ENCODE data around the gene MBP.

The MBP gene

DNA sequence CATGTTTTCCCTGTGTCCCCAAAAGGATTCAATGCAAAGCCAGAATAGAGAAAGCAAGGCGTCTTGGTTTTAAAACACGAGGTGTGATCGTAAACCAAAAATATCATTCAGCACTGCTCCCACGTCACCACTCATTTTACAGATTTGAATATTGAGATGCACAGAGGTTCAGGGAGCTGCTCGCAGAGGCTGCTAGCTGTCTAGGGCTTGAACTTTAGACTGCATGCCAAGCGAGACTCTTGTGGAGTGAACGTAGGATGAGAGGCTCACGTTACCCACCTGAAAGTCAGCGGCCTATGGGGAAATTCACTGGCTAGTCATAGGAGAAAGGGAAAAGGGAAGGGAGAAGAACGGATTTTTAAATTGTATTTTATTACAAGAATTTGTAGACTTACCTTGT lies 130.1 kb downstream of the MBP start:
- Histone ChIP-seq H3K27ac (no peak overlapping the region), H3K27me3 (ENCODE audit: insufficient read depth, low read depth) (no peaks in the 10 kb centered on the region), H3K4me2 (no peak overlapping the region), H3K4me3 (IDR thresholded peaks at IDR 0.05; ENCODE audit: insufficient read depth, low read depth, low read length) (no peak overlapping the region), H4K20me1 (ENCODE audit: insufficient read depth) (no peaks in the 10 kb centered on the region), H3K79me2 (ENCODE audit: insufficient read depth, low read depth) (no peaks in the 10 kb centered on the region), H2AFZ (ENCODE audit: low read depth) (no peak overlapping the region), H3K9ac (no peak overlapping the region), H3K36me3 (ENCODE audit: insufficient read depth) (no peaks in the 10 kb centered on the region), H3K4me1 (ENCODE audit: low read depth, poor library complexity, severe bottlenecking) (peaks cover 3% of the 10 kb centered on the region)
- TF ChIP-seq, protein P1, sequence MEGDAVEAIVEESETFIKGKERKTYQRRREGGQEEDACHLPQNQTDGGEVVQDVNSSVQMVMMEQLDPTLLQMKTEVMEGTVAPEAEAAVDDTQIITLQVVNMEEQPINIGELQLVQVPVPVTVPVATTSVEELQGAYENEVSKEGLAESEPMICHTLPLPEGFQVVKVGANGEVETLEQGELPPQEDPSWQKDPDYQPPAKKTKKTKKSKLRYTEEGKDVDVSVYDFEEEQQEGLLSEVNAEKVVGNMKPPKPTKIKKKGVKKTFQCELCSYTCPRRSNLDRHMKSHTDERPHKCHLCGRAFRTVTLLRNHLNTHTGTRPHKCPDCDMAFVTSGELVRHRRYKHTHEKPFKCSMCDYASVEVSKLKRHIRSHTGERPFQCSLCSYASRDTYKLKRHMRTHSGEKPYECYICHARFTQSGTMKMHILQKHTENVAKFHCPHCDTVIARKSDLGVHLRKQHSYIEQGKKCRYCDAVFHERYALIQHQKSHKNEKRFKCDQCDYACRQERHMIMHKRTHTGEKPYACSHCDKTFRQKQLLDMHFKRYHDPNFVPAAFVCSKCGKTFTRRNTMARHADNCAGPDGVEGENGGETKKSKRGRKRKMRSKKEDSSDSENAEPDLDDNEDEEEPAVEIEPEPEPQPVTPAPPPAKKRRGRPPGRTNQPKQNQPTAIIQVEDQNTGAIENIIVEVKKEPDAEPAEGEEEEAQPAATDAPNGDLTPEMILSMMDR (conservative IDR thresholded peaks at IDR 0.05; ENCODE audit: low read depth, low read length), result no peak

DNA sequence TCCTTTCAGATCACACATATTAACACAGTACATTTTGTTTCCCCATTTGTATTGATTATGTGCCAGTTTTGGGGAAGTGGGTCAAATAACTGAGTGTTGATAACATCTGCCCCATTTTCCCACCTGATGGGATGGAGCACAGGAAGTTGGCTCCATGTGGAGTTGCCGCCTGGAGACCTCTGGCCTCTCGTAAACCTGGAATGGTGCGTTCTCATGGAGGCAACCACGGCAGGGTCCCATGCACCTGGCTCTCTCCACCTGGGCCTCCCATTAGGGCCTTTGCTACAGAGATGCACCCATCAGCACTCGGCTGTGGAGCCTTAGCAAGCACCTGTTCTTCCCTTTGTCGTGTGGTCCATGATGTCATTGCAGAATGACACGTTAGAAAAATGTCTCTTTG lies 130.6 kb downstream of the MBP start:
- Histone ChIP-seq H3K9ac (no peak overlapping the region), H3K27ac (no peak overlapping the region), H3K36me3 (ENCODE audit: insufficient read depth) (no peaks in the 10 kb centered on the region), H3K4me3 (IDR thresholded peaks at IDR 0.05; ENCODE audit: insufficient read depth, low read depth, low read length) (no peak overlapping the region), H3K27me3 (ENCODE audit: insufficient read depth, low read depth) (no peaks in the 10 kb centered on the region), H3K4me2 (no peak overlapping the region), H2AFZ (ENCODE audit: low read depth) (no peak overlapping the region), H3K4me1 (ENCODE audit: low read depth, poor library complexity, severe bottlenecking) (peaks cover 3% of the 10 kb centered on the region), H4K20me1 (ENCODE audit: insufficient read depth) (no peaks in the 10 kb centered on the region), H3K79me2 (ENCODE audit: insufficient read depth, low read depth) (no peaks in the 10 kb centered on the region)
- TF ChIP-seq, protein P1 (conservative IDR thresholded peaks at IDR 0.05; ENCODE audit: low read depth, low read length), result no peak

DNA sequence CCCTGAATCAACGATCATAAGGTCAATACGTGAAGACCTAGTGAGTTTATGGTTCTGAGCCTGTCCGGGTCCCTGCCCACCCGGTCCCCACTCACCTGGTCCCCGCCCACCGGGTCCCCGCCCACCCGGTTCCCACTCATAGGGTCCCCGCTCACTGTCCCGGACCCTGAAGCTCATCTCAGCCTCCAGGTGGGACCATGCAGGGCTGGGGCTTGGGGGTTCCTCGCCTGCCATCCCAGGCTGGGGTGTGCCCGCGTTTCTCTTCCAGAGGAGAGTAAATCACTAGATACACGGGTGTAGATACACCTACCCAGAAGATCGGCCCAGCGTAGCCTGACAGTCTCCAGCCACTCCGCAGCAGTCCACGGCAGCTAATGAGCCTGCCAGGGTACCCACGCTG lies 131.5 kb downstream of the MBP start:
- Histone ChIP-seq H3K27ac (no peak overlapping the region), H4K20me1 (ENCODE audit: insufficient read depth) (no peaks in the 10 kb centered on the region), H3K79me2 (ENCODE audit: insufficient read depth, low read depth) (no peaks in the 10 kb centered on the region), H3K4me2 (no peak overlapping the region), H3K27me3 (ENCODE audit: insufficient read depth, low read depth) (no peaks in the 10 kb centered on the region), H3K36me3 (ENCODE audit: insufficient read depth) (no peaks in the 10 kb centered on the region), H3K9ac (no peak overlapping the region), H2AFZ (ENCODE audit: low read depth) (peak overlapping the region; percentile 61; the same call in 1 of the 2 replicates), H3K4me1 (ENCODE audit: low read depth, poor library complexity, severe bottlenecking) (peaks cover 3% of the 10 kb centered on the region), H3K4me3 (IDR thresholded peaks at IDR 0.05; ENCODE audit: insufficient read depth, low read depth, low read length) (no peak overlapping the region)
- TF ChIP-seq, protein P1 (conservative IDR thresholded peaks at IDR 0.05; ENCODE audit: low read depth, low read length), result no peak

DNA sequence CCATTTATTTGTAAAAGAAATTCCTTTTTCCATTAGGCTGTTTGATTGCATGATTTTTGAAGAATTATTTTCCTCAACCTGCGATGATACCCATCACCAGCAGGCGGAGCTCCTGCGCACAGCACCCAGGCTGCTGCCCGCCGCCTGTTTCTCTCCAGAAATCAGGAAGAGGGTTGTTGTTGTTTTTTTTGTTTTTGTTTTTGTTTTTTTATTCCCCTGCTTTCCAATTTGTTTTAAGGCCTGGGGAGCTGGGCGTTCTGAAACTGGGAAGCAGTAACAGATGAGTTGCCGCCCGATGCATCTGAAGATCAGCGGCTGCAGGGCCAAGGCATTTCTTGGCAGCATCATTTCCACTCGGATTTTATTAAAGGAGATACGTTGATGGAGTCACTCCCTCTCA lies 132.1 kb downstream of the MBP start:
- Histone ChIP-seq H3K4me3 (IDR thresholded peaks at IDR 0.05; ENCODE audit: insufficient read depth, low read depth, low read length) (no peak overlapping the region), H2AFZ (ENCODE audit: low read depth) (peak overlapping the region; percentile 61), H4K20me1 (ENCODE audit: insufficient read depth) (no peaks in the 10 kb centered on the region)

More for the DNA sequence above, 132.1 kb downstream of the MBP start:
- TF ChIP-seq, protein P1 (conservative IDR thresholded peaks at IDR 0.05; ENCODE audit: low read depth, low read length), result peak; percentile 99
- H3K27ac ChIP-seq, result no peak overlapping the region
- H3K9ac ChIP-seq, result no peak overlapping the region
- peaks cover 3% of the 10 kb centered on the region for H3K4me1 ChIP-seq (ENCODE audit: low read depth, poor library complexity, severe bottlenecking)
- peak overlapping the region; percentile 33; the same call in 1 of the 2 replicates for H3K4me2 ChIP-seq
- no peaks in the 10 kb centered on the region for H3K79me2 ChIP-seq (ENCODE audit: insufficient read depth, low read depth)
- no peaks in the 10 kb centered on the region for H3K36me3 ChIP-seq (ENCODE audit: insufficient read depth)
- H3K27me3 ChIP-seq (ENCODE audit: insufficient read depth, low read depth), result no peaks in the 10 kb centered on the region
